ENCODE results near the gene FBL. TPM values are rescaled to one million over a fixed set of nuclear protein-coding genes. Genes with fewer than 3 reads are reported as not detected.

The FBL gene
- polyA plus RNA-seq, 1 of the 3 experiments (the other 2 are of a cell fraction), result 371 TPM

DNA sequence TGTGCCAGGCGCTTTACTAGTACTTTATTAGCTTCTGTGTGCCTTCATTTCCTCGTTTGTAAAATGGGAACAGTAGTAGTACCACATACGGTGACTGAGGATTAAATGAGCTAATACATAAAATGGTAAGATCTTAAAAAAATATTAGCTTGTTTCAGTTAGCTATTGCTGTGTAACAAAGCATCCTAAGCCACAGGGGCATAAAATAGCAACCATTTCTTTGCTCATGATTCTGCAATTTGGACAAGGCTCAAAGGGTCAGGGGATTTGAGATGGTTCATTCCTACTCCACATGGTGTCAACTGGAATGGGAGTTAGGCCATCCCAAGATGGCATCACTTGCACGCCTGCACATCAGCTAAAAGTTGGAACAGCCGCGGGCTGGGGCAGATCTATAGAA lies 25.5 kb downstream of the FBL start:
- 91% methylated on average over 6 of the region's 6 CpGs for WGBS (ENCODE audit: low lambda C conversion rate)
- H3K4me2 ChIP-seq, result no peak overlapping the region
- H3K9me3 ChIP-seq, result no peaks in the 10 kb centered on the region
- peaks cover 8% of the 10 kb centered on the region; the same call in 1 of the 2 replicates for H3K79me2 ChIP-seq (ENCODE audit: insufficient read depth)
- POLR2A ChIA-PET, result interaction anchor here (1.2 kb wide), 1 partner anchor 13 kb away, joined by 4 read pairs; no protein-coding TSS in a partner anchor
- H3K9me2 ChIP-seq, result no peaks in the 10 kb centered on the region
- H3K27me3 ChIP-seq (ENCODE audit: insufficient read depth), result no peaks in the 10 kb centered on the region
- peaks cover 0 to 4% of the 10 kb centered on the region in 2 experiments for H3K36me3 ChIP-seq (replicated peaks in 1 of 2; ENCODE audit: control insufficient read depth in 1 of 2, insufficient read depth in 2 of 2, low read length in 1 of 2)
- peaks cover 0 to 11% of the 10 kb centered on the region in 2 experiments; a peak in 1 of 4 replicates for H3K4me1 ChIP-seq (ENCODE audit: control insufficient read depth in 1 of 2, insufficient read depth in 2 of 2, low read depth in 1 of 2, low read length in 1 of 2)
- no peak overlapping the region for H3K27ac ChIP-seq (ENCODE audit: low read depth in 2 of 2, low read length in 1 of 2)
- CTCF ChIA-PET, result interaction anchor here (1.3 kb wide), 1 partner anchor 28 kb away, joined by 4 read pairs; no protein-coding TSS in a partner anchor
- TF ChIP-seq YY1 (IDR thresholded peaks at IDR 0.05; ENCODE audit: low read depth) (no peak), FOXM1 (IDR thresholded peaks at IDR 0.05; ENCODE audit: low read depth) (no peak), EZH2phosphoT487 (IDR thresholded peaks at IDR 0.05; ENCODE audit: borderline replicate concordance, low read depth) (no peak), RCOR1 (IDR thresholded peaks at IDR 0.05; ENCODE audit: low read length) (no peak), JUND (IDR thresholded peaks at IDR 0.05) (no peak), RFX5 (IDR thresholded peaks at IDR 0.05; ENCODE audit: low read length) (no peak), NRF1 (IDR thresholded peaks at IDR 0.05; ENCODE audit: low read depth, low read length) (no peak), TAF1 (IDR thresholded peaks at IDR 0.05; ENCODE audit: borderline replicate concordance, low read depth, low read length) (no peak)
- TF ChIP-seq, protein P1, sequence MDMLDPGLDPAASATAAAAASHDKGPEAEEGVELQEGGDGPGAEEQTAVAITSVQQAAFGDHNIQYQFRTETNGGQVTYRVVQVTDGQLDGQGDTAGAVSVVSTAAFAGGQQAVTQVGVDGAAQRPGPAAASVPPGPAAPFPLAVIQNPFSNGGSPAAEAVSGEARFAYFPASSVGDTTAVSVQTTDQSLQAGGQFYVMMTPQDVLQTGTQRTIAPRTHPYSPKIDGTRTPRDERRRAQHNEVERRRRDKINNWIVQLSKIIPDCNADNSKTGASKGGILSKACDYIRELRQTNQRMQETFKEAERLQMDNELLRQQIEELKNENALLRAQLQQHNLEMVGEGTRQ (IDR thresholded peaks at IDR 0.05; ENCODE audit: borderline replicate concordance, low read depth, low read length), result no peak
- TF ChIP-seq, protein P2, sequence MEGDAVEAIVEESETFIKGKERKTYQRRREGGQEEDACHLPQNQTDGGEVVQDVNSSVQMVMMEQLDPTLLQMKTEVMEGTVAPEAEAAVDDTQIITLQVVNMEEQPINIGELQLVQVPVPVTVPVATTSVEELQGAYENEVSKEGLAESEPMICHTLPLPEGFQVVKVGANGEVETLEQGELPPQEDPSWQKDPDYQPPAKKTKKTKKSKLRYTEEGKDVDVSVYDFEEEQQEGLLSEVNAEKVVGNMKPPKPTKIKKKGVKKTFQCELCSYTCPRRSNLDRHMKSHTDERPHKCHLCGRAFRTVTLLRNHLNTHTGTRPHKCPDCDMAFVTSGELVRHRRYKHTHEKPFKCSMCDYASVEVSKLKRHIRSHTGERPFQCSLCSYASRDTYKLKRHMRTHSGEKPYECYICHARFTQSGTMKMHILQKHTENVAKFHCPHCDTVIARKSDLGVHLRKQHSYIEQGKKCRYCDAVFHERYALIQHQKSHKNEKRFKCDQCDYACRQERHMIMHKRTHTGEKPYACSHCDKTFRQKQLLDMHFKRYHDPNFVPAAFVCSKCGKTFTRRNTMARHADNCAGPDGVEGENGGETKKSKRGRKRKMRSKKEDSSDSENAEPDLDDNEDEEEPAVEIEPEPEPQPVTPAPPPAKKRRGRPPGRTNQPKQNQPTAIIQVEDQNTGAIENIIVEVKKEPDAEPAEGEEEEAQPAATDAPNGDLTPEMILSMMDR (IDR thresholded peaks at IDR 0.05), result no peak
- TF ChIP-seq, protein P3, sequence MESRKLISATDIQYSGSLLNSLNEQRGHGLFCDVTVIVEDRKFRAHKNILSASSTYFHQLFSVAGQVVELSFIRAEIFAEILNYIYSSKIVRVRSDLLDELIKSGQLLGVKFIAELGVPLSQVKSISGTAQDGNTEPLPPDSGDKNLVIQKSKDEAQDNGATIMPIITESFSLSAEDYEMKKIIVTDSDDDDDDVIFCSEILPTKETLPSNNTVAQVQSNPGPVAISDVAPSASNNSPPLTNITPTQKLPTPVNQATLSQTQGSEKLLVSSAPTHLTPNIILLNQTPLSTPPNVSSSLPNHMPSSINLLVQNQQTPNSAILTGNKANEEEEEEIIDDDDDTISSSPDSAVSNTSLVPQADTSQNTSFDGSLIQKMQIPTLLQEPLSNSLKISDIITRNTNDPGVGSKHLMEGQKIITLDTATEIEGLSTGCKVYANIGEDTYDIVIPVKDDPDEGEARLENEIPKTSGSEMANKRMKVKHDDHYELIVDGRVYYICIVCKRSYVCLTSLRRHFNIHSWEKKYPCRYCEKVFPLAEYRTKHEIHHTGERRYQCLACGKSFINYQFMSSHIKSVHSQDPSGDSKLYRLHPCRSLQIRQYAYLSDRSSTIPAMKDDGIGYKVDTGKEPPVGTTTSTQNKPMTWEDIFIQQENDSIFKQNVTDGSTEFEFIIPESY (IDR thresholded peaks at IDR 0.05; ENCODE audit: borderline replicate concordance, low read depth), result no peak
- DNase-seq, result no peak
- H3K4me3 ChIP-seq (ENCODE audit: low read depth in 2 of 2, low read length in 1 of 2), result no peak overlapping the region
- no peaks in the 10 kb centered on the region for H4K20me1 ChIP-seq (ENCODE audit: insufficient read depth)
- H3F3A ChIP-seq (replicated peaks; ENCODE audit: insufficient read depth), result no peaks in the 10 kb centered on the region
- H3K9ac ChIP-seq, result no peak overlapping the region
- no peak overlapping the region for H2AFZ ChIP-seq (ENCODE audit: low read depth)

DNA sequence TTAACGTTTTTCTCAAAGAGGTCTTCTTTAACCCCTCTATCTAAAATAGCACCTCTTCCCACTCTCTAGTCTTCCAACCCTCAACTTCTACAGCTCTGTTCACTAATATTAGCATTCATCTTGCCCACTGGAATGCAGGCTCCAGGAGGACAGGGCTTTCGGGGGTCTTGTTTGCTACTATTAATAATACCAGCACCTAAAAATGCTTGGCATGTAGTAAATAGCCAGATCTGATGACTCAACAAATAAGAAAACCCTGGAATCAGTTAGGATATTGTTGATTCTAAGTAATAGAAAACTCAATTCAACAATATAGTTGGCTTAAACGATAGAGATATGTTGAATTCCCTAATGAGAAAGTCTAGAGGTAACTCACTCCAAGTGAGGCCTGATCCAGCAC lies 26.4 kb downstream of the FBL start:
- no peak overlapping the region for H3K27ac ChIP-seq (ENCODE audit: low read depth in 2 of 2, low read length in 1 of 2)
- TF ChIP-seq RFX5 (IDR thresholded peaks at IDR 0.05; ENCODE audit: low read length) (no peak), SIN3A (IDR thresholded peaks at IDR 0.05; ENCODE audit: borderline replicate concordance, low read depth, low read length) (no peak), NFIC (IDR thresholded peaks at IDR 0.05; ENCODE audit: borderline replicate concordance) (no peak), RAD21 (IDR thresholded peaks at IDR 0.05; ENCODE audit: low read length) (no peak), SMC3 (IDR thresholded peaks at IDR 0.05; ENCODE audit: low read depth, low read length) (no peak), MEF2A (IDR thresholded peaks at IDR 0.05; ENCODE audit: borderline replicate concordance, low read depth) (no peak)
- TF ChIP-seq, protein P4, sequence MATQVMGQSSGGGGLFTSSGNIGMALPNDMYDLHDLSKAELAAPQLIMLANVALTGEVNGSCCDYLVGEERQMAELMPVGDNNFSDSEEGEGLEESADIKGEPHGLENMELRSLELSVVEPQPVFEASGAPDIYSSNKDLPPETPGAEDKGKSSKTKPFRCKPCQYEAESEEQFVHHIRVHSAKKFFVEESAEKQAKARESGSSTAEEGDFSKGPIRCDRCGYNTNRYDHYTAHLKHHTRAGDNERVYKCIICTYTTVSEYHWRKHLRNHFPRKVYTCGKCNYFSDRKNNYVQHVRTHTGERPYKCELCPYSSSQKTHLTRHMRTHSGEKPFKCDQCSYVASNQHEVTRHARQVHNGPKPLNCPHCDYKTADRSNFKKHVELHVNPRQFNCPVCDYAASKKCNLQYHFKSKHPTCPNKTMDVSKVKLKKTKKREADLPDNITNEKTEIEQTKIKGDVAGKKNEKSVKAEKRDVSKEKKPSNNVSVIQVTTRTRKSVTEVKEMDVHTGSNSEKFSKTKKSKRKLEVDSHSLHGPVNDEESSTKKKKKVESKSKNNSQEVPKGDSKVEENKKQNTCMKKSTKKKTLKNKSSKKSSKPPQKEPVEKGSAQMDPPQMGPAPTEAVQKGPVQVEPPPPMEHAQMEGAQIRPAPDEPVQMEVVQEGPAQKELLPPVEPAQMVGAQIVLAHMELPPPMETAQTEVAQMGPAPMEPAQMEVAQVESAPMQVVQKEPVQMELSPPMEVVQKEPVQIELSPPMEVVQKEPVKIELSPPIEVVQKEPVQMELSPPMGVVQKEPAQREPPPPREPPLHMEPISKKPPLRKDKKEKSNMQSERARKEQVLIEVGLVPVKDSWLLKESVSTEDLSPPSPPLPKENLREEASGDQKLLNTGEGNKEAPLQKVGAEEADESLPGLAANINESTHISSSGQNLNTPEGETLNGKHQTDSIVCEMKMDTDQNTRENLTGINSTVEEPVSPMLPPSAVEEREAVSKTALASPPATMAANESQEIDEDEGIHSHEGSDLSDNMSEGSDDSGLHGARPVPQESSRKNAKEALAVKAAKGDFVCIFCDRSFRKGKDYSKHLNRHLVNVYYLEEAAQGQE (IDR thresholded peaks at IDR 0.05; ENCODE audit: low read depth, low read length), result no peak
- TF ChIP-seq, protein P5, sequence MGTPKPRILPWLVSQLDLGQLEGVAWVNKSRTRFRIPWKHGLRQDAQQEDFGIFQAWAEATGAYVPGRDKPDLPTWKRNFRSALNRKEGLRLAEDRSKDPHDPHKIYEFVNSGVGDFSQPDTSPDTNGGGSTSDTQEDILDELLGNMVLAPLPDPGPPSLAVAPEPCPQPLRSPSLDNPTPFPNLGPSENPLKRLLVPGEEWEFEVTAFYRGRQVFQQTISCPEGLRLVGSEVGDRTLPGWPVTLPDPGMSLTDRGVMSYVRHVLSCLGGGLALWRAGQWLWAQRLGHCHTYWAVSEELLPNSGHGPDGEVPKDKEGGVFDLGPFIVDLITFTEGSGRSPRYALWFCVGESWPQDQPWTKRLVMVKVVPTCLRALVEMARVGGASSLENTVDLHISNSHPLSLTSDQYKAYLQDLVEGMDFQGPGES (IDR thresholded peaks at IDR 0.05; ENCODE audit: low read depth, low read length), result no peak
- no peaks in the 10 kb centered on the region for H3K9me2 ChIP-seq
- no peak overlapping the region for H3K4me2 ChIP-seq
- ChIA-PET CTCF (interaction anchor here (0.6 to 2.5 kb wide), 3 partner anchors 14 to 27 kb away, joined by 3 to 7 read pairs (median 4); no protein-coding TSS in a partner anchor), POLR2A (no interaction called here)
- H3K4me1 ChIP-seq (ENCODE audit: control insufficient read depth in 1 of 2, insufficient read depth in 2 of 2, low read depth in 1 of 2, low read length in 1 of 2), result peaks cover 0 to 6% of the 10 kb centered on the region in 2 experiments; a peak in 1 of 4 replicates
- H3F3A ChIP-seq (replicated peaks; ENCODE audit: insufficient read depth), result no peaks in the 10 kb centered on the region
- WGBS (ENCODE audit: low lambda C conversion rate), result 83% methylated on average over 3 of the region's 3 CpGs
- H4K20me1 ChIP-seq (ENCODE audit: insufficient read depth), result no peaks in the 10 kb centered on the region
- no peak for DNase-seq
- no peak overlapping the region for H3K9ac ChIP-seq
- H3K27me3 ChIP-seq (ENCODE audit: insufficient read depth), result no peaks in the 10 kb centered on the region
- H3K4me3 ChIP-seq (ENCODE audit: low read depth in 2 of 2, low read length in 1 of 2), result no peak overlapping the region
- H2AFZ ChIP-seq (ENCODE audit: low read depth), result no peak overlapping the region
- H3K36me3 ChIP-seq (replicated peaks in 1 of 2; ENCODE audit: control insufficient read depth in 1 of 2, insufficient read depth in 2 of 2, low read length in 1 of 2), result peaks cover 0 to 4% of the 10 kb centered on the region in 2 experiments
- H3K9me3 ChIP-seq, result no peaks in the 10 kb centered on the region
- peaks cover 8% of the 10 kb centered on the region; the same call in 1 of the 2 replicates for H3K79me2 ChIP-seq (ENCODE audit: insufficient read depth)
